ENCODE data around the gene MLANA.
"Not testable (repeated sequence)": the region's sequence is repeated elsewhere in the genome, so short reads cannot be mapped to it uniquely, and the experiment has no call there.

Gene MLANA

GRCh38 chr9:5870020-5870339, 20.7 kb upstream of the MLANA start:
- no peak for DNase-seq (ENCODE audit: low read depth)

GRCh38 chr9:5870691-5871090, 20.0 kb upstream of the MLANA start:
- no peak for DNase-seq (ENCODE audit: low read depth)

GRCh38 chr9:5871785-5872184, 18.9 kb upstream of the MLANA start:
- no peak for DNase-seq (ENCODE audit: low read depth)

GRCh38 chr9:5872511-5872910, 18.2 kb upstream of the MLANA start:
- DNase-seq (ENCODE audit: low read depth): no peak

GRCh38 chr9:5873439-5873838, 17.2 kb upstream of the MLANA start:
- DNase-seq (ENCODE audit: low read depth): no peak

GRCh38 chr9:5874048-5874447, 16.6 kb upstream of the MLANA start:
- no peak for DNase-seq (ENCODE audit: low read depth)

- no peak for DNase-seq (ENCODE audit: low read depth)
Observed at GRCh38 chr9:5876026-5876425, 14.7 kb upstream of the MLANA start.

GRCh38 chr9:5876711-5877110, 14.0 kb upstream of the MLANA start:
- DNase-seq (ENCODE audit: low read depth): no peak

GRCh38 chr9:5879419-5880181, 11.1 kb upstream of the MLANA start:
- peak; percentile 35 for DNase-seq (ENCODE audit: low read depth)

GRCh38 chr9:5882244-5883012, 8.3 kb upstream of the MLANA start:
- not testable (repeated sequence) for DNase-seq (ENCODE audit: low read depth)

- no peak for DNase-seq (ENCODE audit: low read depth)
Observed at GRCh38 chr9:5884191-5884590, 6.5 kb upstream of the MLANA start.

- peak; percentile 63 for DNase-seq (ENCODE audit: low read depth)
Observed at GRCh38 chr9:5886114-5886939, 4.4 kb upstream of the MLANA start.

- DNase-seq (ENCODE audit: low read depth): no peak
Observed at GRCh38 chr9:5892456-5893133, 1.9 kb downstream of the MLANA start.

- no peak for DNase-seq (ENCODE audit: low read depth)
Observed at GRCh38 chr9:5893134-5893505, 2.4 kb downstream of the MLANA start.

GRCh38 chr9:5893591-5894236, 3.0 kb downstream of the MLANA start:
- no peak for DNase-seq (ENCODE audit: low read depth)

- no peak for DNase-seq (ENCODE audit: low read depth)
Observed at GRCh38 chr9:5894237-5894959, 3.7 kb downstream of the MLANA start.

GRCh38 chr9:5895782-5896181, 5.1 kb downstream of the MLANA start:
- DNase-seq (ENCODE audit: low read depth): no peak

GRCh38 chr9:5896863-5897262, 6.2 kb downstream of the MLANA start:
- no peak for DNase-seq (ENCODE audit: low read depth)

- no peak for DNase-seq (ENCODE audit: low read depth)
Observed at GRCh38 chr9:5897851-5898250, 7.2 kb downstream of the MLANA start.

GRCh38 chr9:5899292-5899691, 8.6 kb downstream of the MLANA start:
- no peak for DNase-seq (ENCODE audit: low read depth)

GRCh38 chr9:5900622-5901021, 9.9 kb downstream of the MLANA start:
- DNase-seq (ENCODE audit: low read depth): no peak
